Activated naive CD8-positive, alpha-beta T cell treated with anti-CD3 and anti-CD28 coated beads, Interleukin-2, amount 50 U/mL, for 24 hours (primary cell): ENCODE results near the gene GRIK2.

ENCODE experiments used
- ATAC-seq: fragments of 150-1000 bp; cut with Tn5 transposase; one replicate; pipeline ENCODE4 v1.10.0; 2021
- DNase-seq: peaks from one replicate; pipeline ENCODE4 v3.0.0; 2021
- H3K27ac Mint-ChIP-seq: one replicate; pipeline ENCODE4 v1.8.0; 2021; ENCODE audit warnings: mild to moderate bottlenecking, mixed read lengths
- H3K27me3 Mint-ChIP-seq: one replicate; pipeline ENCODE4 v1.8.0; 2021; ENCODE audit warnings: mixed read lengths
- H3K36me3 Mint-ChIP-seq: one replicate; pipeline ENCODE4 v1.8.0; 2021; ENCODE audit warnings: low read depth, mixed read lengths
- H3K4me1 Mint-ChIP-seq: one replicate; pipeline ENCODE4 v1.8.0; 2021; ENCODE audit warnings: mixed read lengths
- H3K4me3 Mint-ChIP-seq: one replicate; pipeline ENCODE4 v1.8.0; 2021; ENCODE audit warnings: mild to moderate bottlenecking, moderate library complexity, mixed read lengths
- H3K9me3 Mint-ChIP-seq: one replicate; pipeline ENCODE4 v1.8.0; 2021; ENCODE audit warnings: mixed read lengths

Gene GRIK2

DNA sequence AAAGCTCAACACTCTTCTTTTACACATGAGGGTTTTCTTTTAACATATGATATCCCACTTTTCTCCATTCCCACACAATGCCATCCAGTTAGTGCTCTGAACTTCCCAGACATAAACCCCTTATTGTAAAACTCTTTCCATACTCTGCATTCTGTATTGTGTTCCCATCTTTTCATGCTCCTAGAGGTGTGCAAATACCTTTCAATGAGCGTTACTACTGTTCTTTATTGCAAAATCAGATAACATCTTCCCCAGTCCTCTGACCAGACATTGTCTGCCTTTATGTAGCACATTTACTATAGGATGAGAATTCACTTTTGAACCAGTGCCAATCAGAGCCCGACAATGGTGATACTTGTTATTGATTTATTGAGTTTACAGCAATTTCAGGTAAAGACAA lies 296.2 kb downstream of the GRIK2 start:
- no peaks in the 10 kb centered on the region for H3K4me1 Mint-ChIP-seq
- no peak overlapping the region for H3K4me3 Mint-ChIP-seq
- H3K9me3 Mint-ChIP-seq, result peaks cover 3% of the 10 kb centered on the region
- DNase-seq (no peak), ATAC-seq (no peak)
- H3K27me3 Mint-ChIP-seq, result no peaks in the 10 kb centered on the region
- no peak overlapping the region for H3K27ac Mint-ChIP-seq
- no peaks in the 10 kb centered on the region for H3K36me3 Mint-ChIP-seq

DNA sequence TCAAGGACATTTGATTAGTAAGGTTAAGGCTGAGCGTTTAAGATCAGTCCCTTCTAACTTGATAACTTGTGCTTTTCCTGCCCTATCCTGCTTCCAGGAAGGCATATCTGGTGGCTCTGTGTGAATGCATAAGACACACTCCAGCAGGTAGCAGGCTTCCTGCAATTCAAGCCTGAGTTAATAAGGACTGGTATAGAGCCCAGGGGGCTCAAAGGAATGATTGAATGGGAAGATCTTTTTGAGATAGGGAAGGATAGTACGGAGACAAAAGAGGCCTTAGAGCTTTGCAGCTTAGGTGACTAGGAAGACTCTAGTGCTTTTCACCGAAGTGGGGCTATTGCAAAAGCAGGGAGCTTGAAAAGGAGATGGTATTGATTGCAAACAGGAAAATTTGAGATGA lies 307.1 kb downstream of the GRIK2 start:
- no peak for DNase-seq
- H3K9me3 Mint-ChIP-seq, result no peaks in the 10 kb centered on the region
- H3K4me3 Mint-ChIP-seq, result no peak overlapping the region
- no peaks in the 10 kb centered on the region for H3K4me1 Mint-ChIP-seq
- H3K27me3 Mint-ChIP-seq, result no peaks in the 10 kb centered on the region
- no peak for ATAC-seq
- H3K36me3 Mint-ChIP-seq, result no peaks in the 10 kb centered on the region
- H3K27ac Mint-ChIP-seq, result no peak overlapping the region

DNA sequence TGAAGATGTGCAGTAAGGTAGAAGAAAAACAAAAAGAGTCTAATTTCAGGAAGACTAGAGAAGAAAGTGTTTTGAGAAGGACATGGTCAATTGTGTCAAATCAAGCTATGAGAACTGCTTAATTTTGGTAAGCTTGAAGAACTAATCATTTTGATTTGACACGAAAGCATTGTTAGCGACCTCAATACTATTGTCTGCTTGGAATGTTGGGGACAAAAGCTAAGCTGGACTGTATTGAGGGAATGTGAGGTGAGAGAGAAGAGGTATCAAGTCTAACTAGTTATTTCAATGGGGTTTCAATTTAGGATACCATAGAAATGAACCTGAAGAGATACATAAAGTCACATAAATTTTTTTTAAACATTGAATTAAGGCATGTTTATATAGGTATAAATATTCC lies 309.8 kb downstream of the GRIK2 start:
- no peak for DNase-seq
- H3K4me1 Mint-ChIP-seq, result no peaks in the 10 kb centered on the region
- no peaks in the 10 kb centered on the region for H3K36me3 Mint-ChIP-seq
- no peaks in the 10 kb centered on the region for H3K9me3 Mint-ChIP-seq
- H3K27me3 Mint-ChIP-seq, result no peaks in the 10 kb centered on the region
- no peak for ATAC-seq
- H3K27ac Mint-ChIP-seq, result no peak overlapping the region
- H3K4me3 Mint-ChIP-seq, result no peak overlapping the region

DNA sequence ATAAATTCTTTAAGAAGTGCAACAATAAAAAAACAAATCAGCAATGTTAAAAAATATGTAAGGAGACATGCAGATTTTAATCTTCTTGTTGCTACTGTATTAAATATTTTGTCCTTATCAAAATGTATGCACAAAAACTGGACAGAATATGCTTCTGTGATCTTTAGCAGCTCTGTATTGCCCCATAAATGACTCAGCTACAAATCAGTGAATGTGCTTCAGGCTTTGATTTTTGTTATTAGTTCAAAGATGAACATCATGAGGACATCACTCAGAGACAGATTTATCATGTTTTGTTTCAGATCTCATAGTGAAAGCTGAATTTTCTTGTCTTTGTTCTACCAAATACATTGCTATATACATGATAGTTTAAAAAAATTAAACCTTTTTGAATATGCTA lies 312.4 kb downstream of the GRIK2 start:
- no peaks in the 10 kb centered on the region for H3K9me3 Mint-ChIP-seq

DNA sequence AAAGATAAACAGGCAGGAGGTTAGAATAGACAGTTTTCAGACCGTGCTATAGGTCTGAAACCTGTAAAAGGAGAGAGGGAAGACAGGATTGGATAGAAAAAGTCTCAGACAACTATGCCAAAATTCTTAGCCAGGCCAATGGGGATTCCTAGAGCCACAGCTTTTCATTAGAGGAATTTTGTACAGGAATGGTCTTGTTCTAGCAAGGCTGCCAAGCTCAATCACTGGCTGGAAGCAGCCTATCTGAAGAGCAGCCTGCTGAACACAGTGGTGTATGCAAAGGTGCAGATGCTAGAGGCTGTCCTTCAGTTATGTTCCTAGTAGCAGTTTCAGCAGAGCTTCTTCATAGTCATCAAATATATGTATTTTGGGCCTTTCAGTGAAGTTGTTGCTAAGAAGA lies 313.1 kb downstream of the GRIK2 start:
- Mint-ChIP-seq H3K9me3 (no peaks in the 10 kb centered on the region), H3K27me3 (no peaks in the 10 kb centered on the region), H3K27ac (no peak overlapping the region), H3K4me1 (no peaks in the 10 kb centered on the region), H3K36me3 (no peaks in the 10 kb centered on the region), H3K4me3 (no peak overlapping the region)
- no peak for DNase-seq
- ATAC-seq, result no peak

More for the DNA sequence above, 312.4 kb downstream of the GRIK2 start:
- H3K27me3 Mint-ChIP-seq, result no peaks in the 10 kb centered on the region
- no peak overlapping the region for H3K4me3 Mint-ChIP-seq
- ATAC-seq (no peak), DNase-seq (no peak)
- no peaks in the 10 kb centered on the region for H3K36me3 Mint-ChIP-seq
- H3K4me1 Mint-ChIP-seq, result no peaks in the 10 kb centered on the region
- H3K27ac Mint-ChIP-seq, result no peak overlapping the region

DNA sequence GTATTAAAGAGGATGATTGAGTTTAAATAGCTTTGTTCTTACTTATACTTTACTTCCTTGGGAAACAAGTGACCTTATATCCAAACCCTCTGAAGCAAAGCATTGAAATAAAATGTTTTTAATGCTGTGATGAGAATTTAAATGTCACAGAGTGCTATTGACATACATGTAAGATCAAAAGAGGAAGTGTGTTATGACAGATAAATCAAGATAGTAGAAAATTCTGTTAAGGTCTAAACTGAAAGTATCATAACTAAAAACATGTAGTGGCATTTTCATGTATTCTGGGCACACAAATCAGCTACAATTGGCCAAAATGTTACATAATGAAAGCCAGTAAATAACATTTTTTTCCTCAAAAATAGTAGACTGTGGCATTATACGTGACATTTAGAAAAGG lies 318.0 kb downstream of the GRIK2 start:
- Mint-ChIP-seq H3K4me1 (no peaks in the 10 kb centered on the region), H3K9me3 (no peaks in the 10 kb centered on the region), H3K4me3 (no peak overlapping the region), H3K27ac (no peak overlapping the region), H3K36me3 (no peaks in the 10 kb centered on the region), H3K27me3 (no peaks in the 10 kb centered on the region)
- DNase-seq (no peak), ATAC-seq (no peak)

DNA sequence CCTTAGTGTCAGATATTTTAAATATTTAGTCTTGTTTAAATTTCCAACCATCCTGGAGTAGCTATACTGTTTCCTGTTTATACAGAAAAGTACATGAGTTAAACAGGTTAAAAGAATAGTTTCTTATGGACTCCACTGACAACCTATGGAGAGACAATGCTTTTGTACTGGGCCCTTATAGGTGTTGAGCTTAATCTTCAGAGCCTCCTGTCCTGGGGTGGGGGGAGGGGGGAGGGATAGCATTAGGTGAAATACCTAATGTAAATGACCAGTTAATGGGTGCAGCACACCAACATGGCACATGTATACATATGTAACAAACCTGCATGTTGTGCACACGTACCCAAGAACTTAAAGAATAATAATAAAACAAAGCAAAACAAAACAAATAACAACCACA lies 322.9 kb downstream of the GRIK2 start:
- ATAC-seq, result no peak
- no peak overlapping the region for H3K4me3 Mint-ChIP-seq
- no peak overlapping the region for H3K27ac Mint-ChIP-seq
- H3K27me3 Mint-ChIP-seq, result no peaks in the 10 kb centered on the region
- no peaks in the 10 kb centered on the region for H3K4me1 Mint-ChIP-seq
- DNase-seq, result no peak
- H3K36me3 Mint-ChIP-seq, result no peaks in the 10 kb centered on the region
- no peaks in the 10 kb centered on the region for H3K9me3 Mint-ChIP-seq

DNA sequence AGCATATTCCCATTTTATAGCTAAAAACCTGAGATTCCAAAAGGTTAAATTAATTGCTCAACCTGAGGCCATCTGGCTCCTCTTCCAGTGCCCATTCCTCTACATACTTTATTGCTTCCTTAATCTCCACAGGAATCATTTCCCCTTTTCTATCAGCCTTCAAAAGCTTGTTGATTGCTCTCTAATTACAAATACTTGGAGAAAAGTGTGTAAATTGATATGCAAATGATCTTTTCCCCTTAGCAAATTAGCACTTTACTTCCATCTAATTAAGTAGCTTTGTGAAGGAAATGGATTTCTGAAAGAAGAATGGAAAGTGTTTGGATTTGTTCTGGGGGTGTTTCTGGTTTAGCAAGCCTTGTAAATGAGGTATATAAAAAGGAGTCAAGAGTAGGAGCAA lies 323.3 kb downstream of the GRIK2 start:
- no peaks in the 10 kb centered on the region for H3K9me3 Mint-ChIP-seq
- H3K36me3 Mint-ChIP-seq, result no peaks in the 10 kb centered on the region
- DNase-seq (no peak), ATAC-seq (no peak)
- no peak overlapping the region for H3K4me3 Mint-ChIP-seq
- no peak overlapping the region for H3K27ac Mint-ChIP-seq
- H3K4me1 Mint-ChIP-seq, result no peaks in the 10 kb centered on the region
- no peaks in the 10 kb centered on the region for H3K27me3 Mint-ChIP-seq

DNA sequence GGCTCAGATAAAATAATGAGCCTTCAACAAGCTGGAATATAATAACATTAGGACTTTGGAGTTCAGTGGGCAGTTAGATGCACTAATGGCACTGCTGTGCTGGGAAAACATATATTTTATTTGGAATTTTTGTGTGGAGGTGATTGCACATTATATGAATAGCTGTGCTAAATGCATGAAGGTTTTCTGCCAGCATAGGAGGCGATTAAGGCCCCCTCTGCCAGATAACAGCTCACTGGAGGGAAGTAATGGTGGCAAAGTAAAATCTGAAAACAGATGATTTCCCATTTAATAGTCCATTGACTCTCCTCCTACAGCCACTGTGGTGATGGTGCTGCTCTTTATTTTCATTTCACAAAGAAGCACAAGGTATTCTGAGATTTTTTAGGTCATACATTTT lies 326.0 kb downstream of the GRIK2 start:
- peaks cover 4% of the 10 kb centered on the region for H3K9me3 Mint-ChIP-seq
- no peak overlapping the region for H3K4me3 Mint-ChIP-seq
- H3K27ac Mint-ChIP-seq, result no peak overlapping the region
- no peaks in the 10 kb centered on the region for H3K4me1 Mint-ChIP-seq
- no peak for ATAC-seq
- no peaks in the 10 kb centered on the region for H3K36me3 Mint-ChIP-seq
- no peak for DNase-seq
- no peaks in the 10 kb centered on the region for H3K27me3 Mint-ChIP-seq

DNA sequence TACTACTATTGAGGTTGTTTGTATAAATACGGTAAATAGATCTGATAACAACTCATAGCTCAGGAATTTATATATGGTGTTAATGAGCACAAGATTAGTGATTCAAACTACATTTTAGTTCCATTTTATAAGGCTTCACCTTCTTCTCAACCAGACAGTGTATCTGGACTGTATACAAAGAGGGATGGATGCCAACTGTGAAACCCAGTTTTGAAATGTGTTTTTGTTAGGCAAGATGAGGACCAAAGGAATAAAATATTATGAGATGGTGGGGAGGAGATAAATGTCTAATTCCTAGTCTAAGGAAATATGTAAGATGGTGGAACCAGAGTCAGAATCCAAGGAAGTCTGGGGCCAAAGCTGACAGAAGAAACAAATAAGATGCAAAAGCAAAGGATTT lies 329.0 kb downstream of the GRIK2 start:
- Mint-ChIP-seq H3K4me1 (no peaks in the 10 kb centered on the region), H3K36me3 (no peaks in the 10 kb centered on the region), H3K27me3 (no peaks in the 10 kb centered on the region), H3K4me3 (no peak overlapping the region), H3K27ac (no peak overlapping the region), H3K9me3 (peaks cover 5% of the 10 kb centered on the region)
- DNase-seq (no peak), ATAC-seq (no peak)

DNA sequence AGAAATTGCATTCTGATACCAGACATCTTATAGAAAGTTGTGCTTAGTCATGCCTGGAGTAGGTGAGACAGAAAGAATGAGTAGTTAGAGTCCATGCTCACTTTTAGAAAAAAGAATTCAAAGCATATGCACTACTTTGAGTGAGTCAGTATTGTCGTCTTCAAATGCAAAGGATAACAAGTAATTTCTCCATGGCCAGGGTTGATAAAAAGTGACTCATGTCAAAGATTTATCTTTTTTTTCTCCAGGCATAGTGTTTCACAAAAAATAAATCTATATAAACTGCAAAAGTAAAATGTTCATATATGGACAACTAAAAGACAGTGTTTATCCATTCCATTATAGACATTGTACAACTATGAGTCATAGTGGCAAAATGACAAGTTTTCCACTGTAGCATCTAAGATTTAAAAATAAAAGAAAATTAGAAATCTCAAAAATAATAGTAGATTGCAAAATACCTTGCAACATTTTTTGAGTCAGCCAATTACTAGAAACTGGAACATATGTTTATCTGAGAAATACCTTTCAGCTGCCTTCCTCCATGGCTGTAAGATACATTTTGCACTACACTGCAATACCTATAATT lies 329.6 kb downstream of the GRIK2 start:
- no peak overlapping the region for H3K4me3 Mint-ChIP-seq

DNA sequence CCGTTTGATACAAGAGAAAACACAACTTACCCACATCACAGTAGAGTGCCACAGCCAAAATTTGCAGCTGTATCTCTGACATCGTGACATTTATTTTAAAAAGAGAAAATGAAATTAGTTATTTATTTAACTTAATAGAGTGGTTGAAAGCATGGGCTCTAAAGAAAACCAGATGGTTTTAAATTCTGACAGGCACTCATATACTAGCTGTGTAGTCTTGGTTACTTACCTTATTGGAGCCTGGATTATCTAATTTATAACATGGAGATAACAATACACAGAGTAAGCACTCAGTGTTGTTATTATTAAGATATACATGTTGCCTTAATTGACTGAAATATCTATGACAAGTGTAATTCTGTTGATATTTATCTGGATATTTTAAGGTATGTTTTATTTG lies 334.9 kb downstream of the GRIK2 start:
- Mint-ChIP-seq H3K4me3 (no peak overlapping the region), H3K4me1 (no peaks in the 10 kb centered on the region), H3K9me3 (peaks cover 3% of the 10 kb centered on the region), H3K36me3 (no peaks in the 10 kb centered on the region), H3K27ac (no peak overlapping the region), H3K27me3 (no peaks in the 10 kb centered on the region)
- no peak for DNase-seq
- no peak for ATAC-seq

More for the DNA sequence above, 329.6 kb downstream of the GRIK2 start:
- H3K36me3 Mint-ChIP-seq, result no peaks in the 10 kb centered on the region
- no peaks in the 10 kb centered on the region for H3K27me3 Mint-ChIP-seq
- H3K4me1 Mint-ChIP-seq, result no peaks in the 10 kb centered on the region
- H3K9me3 Mint-ChIP-seq, result peaks cover 7% of the 10 kb centered on the region
- DNase-seq, result no peak
- no peak for ATAC-seq
- H3K27ac Mint-ChIP-seq, result no peak overlapping the region

DNA sequence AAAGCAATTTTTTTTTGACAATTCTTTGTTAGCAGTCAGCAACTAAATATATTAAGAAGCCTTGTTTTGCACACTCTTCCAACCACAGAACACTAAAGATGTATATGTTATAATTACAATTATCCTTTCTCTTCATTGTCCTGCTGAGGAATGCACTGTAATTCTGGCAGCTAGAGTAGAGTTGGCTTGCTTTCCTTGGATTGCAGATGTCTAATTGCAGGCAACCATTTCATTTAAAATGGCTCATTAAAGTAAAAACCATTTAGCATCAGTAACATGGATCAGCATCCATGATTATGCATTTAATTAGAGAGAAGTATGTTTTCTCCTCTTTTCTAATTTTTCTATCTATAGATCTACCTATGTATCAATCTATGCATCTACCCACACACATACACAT lies 335.4 kb downstream of the GRIK2 start:
- H3K27ac Mint-ChIP-seq, result no peak overlapping the region
- H3K27me3 Mint-ChIP-seq, result no peaks in the 10 kb centered on the region
- no peaks in the 10 kb centered on the region for H3K36me3 Mint-ChIP-seq
- H3K9me3 Mint-ChIP-seq, result peaks cover 3% of the 10 kb centered on the region
- H3K4me3 Mint-ChIP-seq, result no peak overlapping the region
- no peak for DNase-seq
- H3K4me1 Mint-ChIP-seq, result no peaks in the 10 kb centered on the region
- ATAC-seq, result no peak

DNA sequence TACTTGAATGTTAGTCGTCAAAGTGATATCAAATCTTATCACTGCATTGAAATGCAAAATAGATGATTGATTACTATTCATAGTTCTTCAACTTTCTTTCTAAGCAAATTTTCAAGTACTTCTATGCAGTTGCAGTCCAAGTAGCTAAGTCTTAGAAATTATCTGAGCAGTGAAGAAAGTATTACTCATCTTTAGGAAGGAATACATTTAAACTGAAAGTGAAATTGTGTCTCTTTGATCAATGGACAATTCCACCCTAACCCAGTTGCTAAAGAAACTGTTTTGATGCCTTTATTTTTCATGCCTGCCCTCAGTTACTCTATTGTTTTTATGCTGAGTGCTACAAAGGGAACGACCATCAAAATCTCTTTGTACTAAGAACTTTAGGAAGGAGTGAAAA lies 337.4 kb downstream of the GRIK2 start:
- H3K4me3 Mint-ChIP-seq, result no peak overlapping the region
- peaks cover 7% of the 10 kb centered on the region for H3K9me3 Mint-ChIP-seq
- H3K27ac Mint-ChIP-seq, result no peak overlapping the region
- DNase-seq (no peak), ATAC-seq (no peak)
- no peaks in the 10 kb centered on the region for H3K4me1 Mint-ChIP-seq
- no peaks in the 10 kb centered on the region for H3K36me3 Mint-ChIP-seq
- H3K27me3 Mint-ChIP-seq, result no peaks in the 10 kb centered on the region

DNA sequence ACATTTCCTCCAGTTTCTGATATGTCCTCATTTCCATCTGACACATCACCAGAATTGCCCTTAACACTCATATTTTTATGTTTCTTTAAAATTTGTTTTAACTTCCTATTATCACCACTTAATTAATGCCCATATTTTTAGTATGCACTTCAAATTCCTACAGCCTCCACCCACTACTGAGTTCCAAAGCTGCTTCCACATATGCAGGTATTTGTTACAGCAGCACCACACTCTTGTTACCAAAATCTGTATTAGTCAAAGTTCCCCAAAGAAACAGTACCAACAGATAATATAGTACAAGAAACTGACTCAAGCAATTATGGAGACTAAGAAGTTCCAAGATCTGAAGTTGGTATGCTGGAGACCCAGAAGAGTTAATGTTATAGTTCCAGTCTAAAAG lies 340.4 kb downstream of the GRIK2 start:
- no peak overlapping the region for H3K4me3 Mint-ChIP-seq
- DNase-seq, result no peak
- peaks cover 16% of the 10 kb centered on the region for H3K9me3 Mint-ChIP-seq
- H3K4me1 Mint-ChIP-seq, result no peaks in the 10 kb centered on the region
- H3K36me3 Mint-ChIP-seq, result no peaks in the 10 kb centered on the region
- H3K27ac Mint-ChIP-seq, result no peak overlapping the region
- ATAC-seq, result no peak
- H3K27me3 Mint-ChIP-seq, result no peaks in the 10 kb centered on the region

DNA sequence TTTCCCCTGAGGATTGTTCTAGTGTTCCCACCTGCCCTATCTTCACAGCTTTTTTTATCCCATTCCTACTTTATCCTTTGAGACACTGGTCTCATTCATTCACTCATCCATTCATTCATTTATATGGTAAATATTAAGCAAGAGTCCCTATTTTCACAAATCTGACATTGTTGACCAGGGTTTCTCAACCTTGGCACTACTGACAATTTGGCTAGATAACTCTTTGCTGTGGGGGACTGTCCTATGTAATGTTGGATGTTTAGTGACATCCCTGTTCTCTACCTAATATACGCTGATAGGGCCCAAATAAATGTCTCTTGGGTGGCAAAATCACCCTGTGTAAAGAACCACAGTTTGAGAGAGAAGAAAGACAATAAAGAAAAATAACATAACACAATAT lies 345.0 kb downstream of the GRIK2 start:
- ATAC-seq (no peak), DNase-seq (no peak)
- H3K36me3 Mint-ChIP-seq, result no peaks in the 10 kb centered on the region
- H3K27ac Mint-ChIP-seq, result no peak overlapping the region
- H3K9me3 Mint-ChIP-seq, result peaks cover 16% of the 10 kb centered on the region
- no peaks in the 10 kb centered on the region for H3K4me1 Mint-ChIP-seq
- no peak overlapping the region for H3K4me3 Mint-ChIP-seq
- H3K27me3 Mint-ChIP-seq, result no peaks in the 10 kb centered on the region
